Measurements from ENCODE around the gene OR1F1.

OR1F1 gene

GRCh38 chr16:3249451-3249850 is 61.4 kb downstream of the OR1F1 start:
- Histone ChIP-seq H3K4me3 (ENCODE audit: severe bottlenecking) (no peak overlapping the region), H3K36me3 (ENCODE audit: low read depth) (no peaks in the 10 kb centered on the region), H3K27ac (ENCODE audit: poor library complexity, severe bottlenecking) (no peak overlapping the region), H3K4me1 (ENCODE audit: insufficient read depth, poor library complexity, severe bottlenecking) (no peaks in the 10 kb centered on the region), H3K9me3 (ENCODE audit: severe bottlenecking) (no peaks in the 10 kb centered on the region), H3K27me3 (ENCODE audit: insufficient read depth, poor library complexity, severe bottlenecking) (no peaks in the 10 kb centered on the region)
- no peak for DNase-seq (ENCODE audit: low spot score)
- TF ChIP-seq CTCF (IDR thresholded peaks at IDR 0.05; ENCODE audit: poor library complexity, severe bottlenecking), result no peak
- ATAC-seq (ENCODE audit: low read depth), result no peak

DNA sequence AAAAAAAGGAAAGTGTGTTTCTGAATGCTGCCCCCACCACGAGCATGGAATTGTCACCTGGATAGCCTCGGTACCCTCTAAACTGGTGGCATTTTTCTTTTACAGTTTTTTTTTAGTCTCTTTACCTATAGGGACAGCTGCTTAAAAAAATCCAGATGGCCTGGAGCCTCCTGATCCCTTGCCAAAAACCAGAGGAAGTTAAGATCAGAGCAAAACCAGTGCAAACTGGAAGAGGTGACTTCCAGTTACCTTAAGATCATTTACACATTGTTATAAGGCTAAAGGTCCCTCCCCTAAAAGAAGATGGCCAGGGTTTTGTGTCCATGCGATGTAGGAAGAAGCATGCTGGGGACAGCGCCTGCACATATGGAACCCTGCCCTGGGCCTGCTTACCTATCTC is 65.0 kb downstream of the OR1F1 start:
- Histone ChIP-seq H3K27ac (ENCODE audit: poor library complexity, severe bottlenecking) (no peak overlapping the region), H3K36me3 (ENCODE audit: low read depth) (no peaks in the 10 kb centered on the region), H3K4me1 (ENCODE audit: insufficient read depth, poor library complexity, severe bottlenecking) (peaks cover 3% of the 10 kb centered on the region), H3K4me3 (ENCODE audit: severe bottlenecking) (no peak overlapping the region), H3K27me3 (ENCODE audit: insufficient read depth, poor library complexity, severe bottlenecking) (no peaks in the 10 kb centered on the region), H3K9me3 (ENCODE audit: severe bottlenecking) (no peaks in the 10 kb centered on the region)
- TF ChIP-seq CTCF (IDR thresholded peaks at IDR 0.05; ENCODE audit: poor library complexity, severe bottlenecking), result no peak
- DNase-seq (ENCODE audit: low spot score) (no peak), ATAC-seq (ENCODE audit: low read depth) (no peak)

GRCh38 chr16:3254309-3254708 is 66.3 kb downstream of the OR1F1 start:
- Histone ChIP-seq H3K4me3 (ENCODE audit: severe bottlenecking) (no peak overlapping the region), H3K27ac (ENCODE audit: poor library complexity, severe bottlenecking) (no peak overlapping the region), H3K4me1 (ENCODE audit: insufficient read depth, poor library complexity, severe bottlenecking) (peaks cover 3% of the 10 kb centered on the region), H3K9me3 (ENCODE audit: severe bottlenecking) (no peaks in the 10 kb centered on the region), H3K36me3 (ENCODE audit: low read depth) (no peaks in the 10 kb centered on the region), H3K27me3 (ENCODE audit: insufficient read depth, poor library complexity, severe bottlenecking) (no peaks in the 10 kb centered on the region)
- ATAC-seq (ENCODE audit: low read depth) (no peak), DNase-seq (ENCODE audit: low spot score) (no peak)
- no peak for TF ChIP-seq CTCF (IDR thresholded peaks at IDR 0.05; ENCODE audit: poor library complexity, severe bottlenecking)
